ENCODE results near the gene FBXL7.

FBXL7 gene

GRCh38 chr5:15664961-15665360 lies 165.0 kb downstream of the FBXL7 start:
- H3K79me2 ChIP-seq (ENCODE audit: insufficient read depth, low read length) = no peaks in the 10 kb centered on the region

GRCh38 chr5:15669826-15670225 lies 169.8 kb downstream of the FBXL7 start:
- Histone ChIP-seq H3K4me1 (ENCODE audit: insufficient read depth, low read length, severe bottlenecking) (no peaks in the 10 kb centered on the region), H2AFZ (ENCODE audit: low read length) (no peak overlapping the region), H3K9me2 (ENCODE audit: low read depth, low read length) (no peaks in the 10 kb centered on the region), H3K9me3 (ENCODE audit: low read length) (no peaks in the 10 kb centered on the region), H4K20me1 (ENCODE audit: insufficient read depth, low read length) (no peaks in the 10 kb centered on the region), H3K4me3 (ENCODE audit: low read depth, low read length, poor library complexity, severe bottlenecking) (no peak overlapping the region), H3K9ac (ENCODE audit: low read length) (no peak overlapping the region), H3K36me3 (ENCODE audit: insufficient read depth, low read length) (no peaks in the 10 kb centered on the region), H3K4me2 (ENCODE audit: low read length) (no peak overlapping the region), H3K79me2 (ENCODE audit: insufficient read depth, low read length) (no peaks in the 10 kb centered on the region), H3K27me3 (ENCODE audit: insufficient read depth, low read length) (no peaks in the 10 kb centered on the region), H3F3A (ENCODE audit: insufficient read depth, low read length) (no peaks in the 10 kb centered on the region), H3K27ac (ENCODE audit: low read depth, low read length, poor library complexity, severe bottlenecking) (no peak overlapping the region)
- TF ChIP-seq CTCF (IDR thresholded peaks at IDR 0.05; ENCODE audit: low read length) (no peak), EZH2 (IDR thresholded peaks at IDR 0.05; ENCODE audit: borderline replicate concordance, low read length) (no peak)

More at GRCh38 chr5:15664961-15665360, 165.0 kb downstream of the FBXL7 start:
- no peak overlapping the region for H3K4me3 ChIP-seq (ENCODE audit: low read depth, low read length, poor library complexity, severe bottlenecking)
- no peak overlapping the region for H2AFZ ChIP-seq (ENCODE audit: low read length)
- H3K36me3 ChIP-seq (ENCODE audit: insufficient read depth, low read length) = no peaks in the 10 kb centered on the region
- H3K9me3 ChIP-seq (ENCODE audit: low read length) = no peaks in the 10 kb centered on the region
- H3F3A ChIP-seq (ENCODE audit: insufficient read depth, low read length) = no peaks in the 10 kb centered on the region
- no peaks in the 10 kb centered on the region for H3K4me1 ChIP-seq (ENCODE audit: insufficient read depth, low read length, severe bottlenecking)
- H3K9me2 ChIP-seq (ENCODE audit: low read depth, low read length) = no peaks in the 10 kb centered on the region
- no peaks in the 10 kb centered on the region for H3K27me3 ChIP-seq (ENCODE audit: insufficient read depth, low read length)
- H3K27ac ChIP-seq (ENCODE audit: low read depth, low read length, poor library complexity, severe bottlenecking) = no peak overlapping the region
- TF ChIP-seq EZH2 (IDR thresholded peaks at IDR 0.05; ENCODE audit: borderline replicate concordance, low read length) = no peak
- TF ChIP-seq CTCF (IDR thresholded peaks at IDR 0.05; ENCODE audit: low read length) = no peak
- H3K4me2 ChIP-seq (ENCODE audit: low read length) = no peak overlapping the region
- H3K9ac ChIP-seq (ENCODE audit: low read length) = no peak overlapping the region
- H4K20me1 ChIP-seq (ENCODE audit: insufficient read depth, low read length) = no peaks in the 10 kb centered on the region

- no peaks in the 10 kb centered on the region for H3K4me1 ChIP-seq (ENCODE audit: insufficient read depth, low read length, severe bottlenecking)
- H3K79me2 ChIP-seq (ENCODE audit: insufficient read depth, low read length) = no peaks in the 10 kb centered on the region
These were observed 174.7 kb downstream of the FBXL7 start for GRCh38 chr5:15674716-15675115.

More at GRCh38 chr5:15674716-15675115, 174.7 kb downstream of the FBXL7 start:
- Histone ChIP-seq H3K36me3 (ENCODE audit: insufficient read depth, low read length) (no peaks in the 10 kb centered on the region), H3K27me3 (ENCODE audit: insufficient read depth, low read length) (no peaks in the 10 kb centered on the region), H2AFZ (ENCODE audit: low read length) (no peak overlapping the region), H3K9me2 (ENCODE audit: low read depth, low read length) (no peaks in the 10 kb centered on the region), H3F3A (ENCODE audit: insufficient read depth, low read length) (no peaks in the 10 kb centered on the region), H4K20me1 (ENCODE audit: insufficient read depth, low read length) (no peaks in the 10 kb centered on the region), H3K27ac (ENCODE audit: low read depth, low read length, poor library complexity, severe bottlenecking) (no peak overlapping the region), H3K4me3 (ENCODE audit: low read depth, low read length, poor library complexity, severe bottlenecking) (no peak overlapping the region), H3K9ac (ENCODE audit: low read length) (no peak overlapping the region), H3K4me2 (ENCODE audit: low read length) (no peak overlapping the region), H3K9me3 (ENCODE audit: low read length) (no peaks in the 10 kb centered on the region)
- TF ChIP-seq CTCF (IDR thresholded peaks at IDR 0.05; ENCODE audit: low read length) = no peak
- TF ChIP-seq EZH2 (IDR thresholded peaks at IDR 0.05; ENCODE audit: borderline replicate concordance, low read length) = no peak
